Hematopoietic multipotent progenitor cell (in vitro differentiated cells): Measurements from ENCODE around the gene MACO1. TPM values are rescaled to one million over a fixed set of nuclear protein-coding genes. Genes with fewer than 3 reads are reported as not detected.
"Not testable (repeated sequence)": the region's sequence is repeated elsewhere in the genome, so short reads cannot be mapped to it uniquely, and the experiment has no call there.

ENCODE experiments used
- DNase-seq, 3 donors: peaks; one replicate each; pipeline ENCODE4 v3.0.0-alpha.2; 2011 to 2015; ENCODE audit warnings: low read depth in 2 of 3, low spot score in 2 of 3
- total RNA-seq: library from RNA; depleted of rRNA; stranded (reverse); fragments of >200 nt; gene quantifications from one replicate; pipeline ENCODE4 v1.2.3, GENCODE V29; 2012

Gene MACO1
- total RNA-seq, 1 donor: 10.8 TPM

DNA sequence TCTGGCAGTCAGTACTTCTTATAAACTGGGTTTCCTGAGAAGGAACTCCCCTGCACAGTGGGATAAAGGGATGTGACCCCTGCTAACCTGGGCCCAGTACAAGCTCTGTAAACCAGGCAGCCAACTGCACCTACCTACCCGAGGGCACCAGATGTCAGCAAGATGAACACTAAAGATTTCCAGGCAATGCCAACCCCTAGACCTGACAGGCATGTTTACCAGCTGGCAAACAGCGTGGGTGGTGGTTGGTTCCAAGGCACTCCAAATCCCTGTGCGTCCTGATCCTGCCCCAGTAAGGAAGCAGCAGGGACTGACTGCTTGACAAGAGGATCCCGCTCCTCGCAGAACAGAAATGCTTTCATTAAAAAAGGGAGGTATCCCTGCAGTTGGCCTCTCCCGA, 7.5 kb upstream of the MACO1 start:
- DNase-seq: not testable (repeated sequence)

DNA sequence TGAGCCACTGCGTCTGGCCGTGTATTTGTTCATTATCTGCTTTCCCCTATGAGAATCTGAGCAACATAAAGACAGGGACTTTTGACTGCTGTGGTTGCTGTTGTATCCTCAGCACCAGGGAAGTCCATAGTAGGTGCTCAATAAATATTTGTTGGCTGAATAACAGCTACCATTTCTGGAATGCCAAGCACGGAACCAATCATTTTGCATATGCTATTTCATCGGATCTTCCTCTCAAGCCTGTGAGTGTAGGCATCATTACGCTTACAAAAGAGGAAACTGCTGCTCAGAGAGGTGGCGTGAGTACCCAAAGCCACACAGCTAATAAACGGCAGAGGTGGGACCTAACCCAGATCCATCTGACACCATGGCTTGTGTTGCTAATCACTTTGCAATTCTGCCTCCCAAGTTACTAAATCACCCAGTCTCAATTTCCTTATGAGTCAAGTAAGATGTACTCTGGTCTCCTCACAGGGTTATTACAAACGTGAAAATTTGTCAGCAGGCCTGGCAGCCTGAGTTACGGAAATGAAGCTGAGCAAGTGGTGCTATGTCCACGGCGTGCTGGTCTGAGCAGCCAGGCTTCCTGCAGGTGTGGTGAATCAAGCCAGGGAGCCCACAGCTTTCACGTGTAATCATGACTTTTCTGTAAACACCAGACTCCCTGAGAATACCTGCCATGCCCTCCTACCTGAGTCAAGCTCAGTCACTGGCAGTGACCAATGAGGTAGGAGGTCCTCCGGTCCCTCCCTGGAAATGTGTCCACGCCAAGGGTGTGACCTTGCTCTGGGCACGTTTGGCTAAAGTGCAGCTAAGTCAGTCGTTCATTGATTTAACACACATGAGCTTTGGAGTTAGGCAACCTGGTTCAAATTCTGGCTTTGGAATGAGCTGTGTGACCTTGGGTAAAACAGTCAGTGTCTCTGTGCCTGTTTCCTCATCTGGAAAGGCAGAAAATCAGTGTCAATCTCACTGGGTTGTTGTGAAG, 5.3 kb upstream of the MACO1 start:
- no peak for DNase-seq

DNA sequence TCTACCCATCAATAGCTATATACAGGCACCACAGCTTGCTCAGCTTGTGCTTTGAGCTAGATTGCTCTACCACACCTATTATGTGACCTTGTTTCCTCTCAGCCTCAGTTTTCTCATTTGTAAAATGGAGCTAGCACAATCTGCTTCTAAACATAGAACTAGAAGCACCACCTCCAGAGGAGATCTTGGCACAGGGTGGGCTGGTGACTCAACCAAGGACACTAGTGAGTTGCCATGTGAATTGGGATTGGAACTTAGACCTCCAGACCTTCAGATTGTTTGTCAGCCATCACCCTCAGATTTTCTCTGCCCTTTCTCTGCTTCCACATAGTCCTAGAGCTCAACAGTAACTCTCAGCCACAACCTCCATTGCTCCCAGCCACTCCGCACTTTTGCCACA, 3.0 kb upstream of the MACO1 start:
- DNase-seq: no peak

DNA sequence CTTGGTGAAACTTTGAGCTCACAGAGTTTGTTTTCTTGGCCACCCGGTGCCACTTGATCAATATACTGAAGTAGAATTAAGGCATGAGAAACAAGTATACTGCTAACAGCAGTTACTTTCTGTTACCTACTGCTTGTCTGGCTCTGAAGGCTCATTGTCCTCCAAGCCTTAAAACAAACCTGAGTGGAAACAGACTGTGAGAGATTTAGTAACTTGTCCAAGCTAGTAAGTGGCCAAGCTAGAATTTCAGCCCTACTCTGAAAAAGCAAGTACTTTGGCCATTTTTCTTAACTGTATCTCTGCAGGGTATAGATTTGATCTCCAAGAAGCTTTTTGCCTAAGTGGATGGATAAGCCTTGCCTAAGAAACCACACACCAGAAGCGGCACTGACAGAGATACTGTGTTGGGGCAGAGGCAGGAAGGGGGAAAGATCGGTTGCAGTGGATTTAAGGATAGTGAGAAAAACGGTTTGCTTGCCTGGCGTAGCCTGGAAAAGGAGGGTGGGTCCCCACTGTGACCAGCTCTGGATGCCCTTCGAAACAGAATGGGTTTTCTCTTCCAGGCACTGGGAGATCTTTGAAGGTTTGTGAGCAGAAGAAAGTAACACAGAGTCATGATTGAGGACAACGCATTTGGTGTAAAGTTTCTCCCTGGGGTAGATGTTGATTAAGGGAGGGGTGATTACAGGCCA, 2.1 kb upstream of the MACO1 start:
- DNase-seq: no peak

DNA sequence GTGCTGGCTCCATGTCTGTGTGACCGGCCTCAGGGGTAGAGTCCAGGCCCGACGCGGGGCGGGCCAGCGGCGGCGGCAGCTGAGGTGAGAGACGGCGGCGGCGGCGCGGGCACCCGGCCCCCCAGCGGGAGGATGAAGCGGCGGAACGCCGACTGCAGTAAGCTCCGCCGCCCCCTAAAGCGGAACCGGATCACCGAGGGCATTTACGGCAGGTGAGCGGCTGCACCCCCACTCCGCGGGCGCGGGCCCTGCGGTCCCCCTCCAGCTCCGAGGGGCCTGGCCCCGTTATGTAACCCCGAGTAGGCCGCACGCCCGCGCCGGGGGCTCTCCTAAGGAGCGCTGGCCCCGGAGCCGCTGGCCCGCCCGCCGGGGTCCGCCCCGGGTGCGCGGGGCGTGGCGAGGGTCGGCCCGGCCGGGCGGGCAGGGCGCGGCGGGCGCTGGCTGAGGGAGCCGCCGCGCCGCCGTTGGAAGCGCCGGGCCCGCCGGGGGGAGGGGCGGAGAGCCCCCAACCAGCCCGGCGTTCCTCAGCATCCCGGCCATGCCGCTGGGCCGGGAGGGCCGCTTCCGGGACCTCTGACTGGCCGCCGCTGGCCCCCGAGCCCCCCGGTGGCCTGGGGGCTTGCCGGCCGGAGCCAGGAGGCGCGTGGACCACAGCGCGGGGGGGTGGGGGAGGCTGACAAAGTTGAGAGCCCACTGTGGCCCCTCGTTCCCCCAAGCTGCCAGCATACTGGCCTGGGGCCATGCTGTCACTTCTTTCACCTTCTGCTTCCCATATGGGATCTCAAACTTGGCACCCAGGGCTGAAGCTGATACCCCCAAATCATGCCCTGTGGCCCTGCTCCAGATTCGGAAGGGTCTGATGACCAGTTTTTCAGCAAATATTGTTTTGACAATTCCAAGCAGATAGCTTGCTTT, 527 bp downstream of the MACO1 start:
- peak in 2 of 3 donors; percentile 79 to 83 for DNase-seq

DNA sequence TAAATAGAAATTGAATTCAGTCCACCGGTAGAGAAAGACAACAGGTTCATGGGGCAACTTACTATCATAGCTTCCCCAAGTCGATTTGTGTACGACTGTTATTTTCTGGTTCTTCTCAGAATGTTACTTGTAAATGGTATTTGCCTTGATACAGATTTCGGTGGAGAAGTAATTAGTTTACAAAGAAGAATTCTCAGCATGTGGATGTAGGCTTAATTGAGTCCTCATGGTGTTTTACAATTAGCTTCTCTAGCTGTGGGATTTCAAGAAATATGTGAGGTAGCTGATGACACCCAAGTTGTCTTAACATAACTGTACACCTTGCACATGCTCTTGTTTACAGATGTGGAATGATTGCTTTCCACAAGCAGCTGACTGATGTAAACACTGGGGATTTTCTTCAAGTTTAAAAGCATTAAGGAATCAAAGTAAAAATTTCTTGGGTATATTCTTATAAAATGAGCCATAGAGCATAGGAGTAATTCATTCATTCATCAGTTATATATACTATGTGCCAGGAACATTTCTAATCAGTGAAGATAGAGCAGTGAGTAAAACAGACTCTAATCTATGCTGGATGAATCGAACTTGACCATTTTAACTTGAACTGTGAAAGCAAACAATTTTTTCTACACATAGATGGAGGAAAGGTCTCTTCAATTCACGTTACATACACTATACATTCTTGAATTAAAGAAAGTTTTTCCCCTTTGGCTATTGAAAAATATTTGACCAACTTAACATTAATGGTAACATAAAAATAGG, 1.4 kb downstream of the MACO1 start:
- DNase-seq: no peak

DNA sequence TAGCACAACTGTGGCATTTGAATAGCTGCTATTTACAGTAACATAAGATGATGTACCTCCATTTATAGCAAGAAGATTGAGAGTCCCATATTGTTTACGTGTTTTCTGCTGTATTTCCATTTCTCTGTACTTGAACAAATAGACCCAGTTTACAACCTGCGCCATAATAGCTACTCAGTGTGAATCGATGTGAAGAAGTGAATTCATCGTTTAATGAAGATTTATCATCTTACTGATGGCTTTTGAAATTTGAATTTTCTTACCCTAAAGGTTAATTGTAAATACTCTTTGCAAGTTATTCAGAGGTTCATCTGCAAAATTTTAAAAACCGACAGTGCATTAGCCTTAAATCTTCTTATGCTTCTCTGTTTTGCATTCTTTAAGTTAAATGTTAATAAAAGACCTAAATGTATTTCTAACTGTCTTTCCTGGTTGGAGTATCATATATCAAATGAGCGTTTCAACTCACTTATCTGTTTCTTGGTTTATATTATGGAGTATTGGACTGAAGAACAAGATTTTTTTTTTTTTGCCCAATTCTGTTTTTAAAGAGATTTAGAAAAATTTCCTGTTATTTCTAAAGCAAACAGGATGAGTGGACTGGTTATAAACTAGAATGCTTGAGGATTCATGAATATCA, 2.2 kb downstream of the MACO1 start:
- no peak for DNase-seq

DNA sequence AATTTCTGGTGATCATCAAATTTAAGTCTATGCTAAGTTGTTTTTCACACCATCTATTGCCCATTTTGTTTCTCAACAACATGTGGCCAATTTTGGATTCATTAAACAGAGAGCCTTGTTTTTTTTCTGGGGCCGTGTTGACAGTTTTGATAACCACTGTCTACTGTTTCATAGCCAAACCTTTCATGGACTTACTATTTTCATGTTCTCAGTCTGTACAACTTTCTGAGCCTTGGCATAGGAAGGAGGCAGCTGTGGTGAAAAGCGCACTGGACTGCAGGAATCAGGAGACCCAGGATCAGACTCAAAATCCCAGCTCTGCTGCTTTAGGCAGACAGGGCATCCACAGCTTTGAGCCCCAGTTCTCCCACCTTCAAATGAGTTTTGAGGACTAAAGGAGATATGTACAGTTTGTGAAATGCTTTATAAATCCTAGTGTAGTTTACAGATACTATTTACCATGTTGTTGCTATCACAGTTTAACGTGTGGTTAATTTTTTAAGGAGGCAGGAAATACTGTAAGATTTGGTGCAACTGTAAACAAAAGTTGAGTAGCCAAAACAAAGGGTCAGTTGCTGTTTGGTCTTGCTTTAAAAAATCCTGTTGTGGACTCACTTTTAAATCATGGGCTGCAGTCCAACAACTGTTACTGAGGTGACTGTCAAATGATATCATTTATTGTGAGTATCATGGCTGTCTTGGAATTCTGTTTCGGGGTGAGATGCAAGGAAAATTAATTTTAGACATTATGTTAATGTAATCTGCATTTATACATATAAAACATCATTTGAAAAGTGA, 2.9 kb downstream of the MACO1 start:
- no peak for DNase-seq

DNA sequence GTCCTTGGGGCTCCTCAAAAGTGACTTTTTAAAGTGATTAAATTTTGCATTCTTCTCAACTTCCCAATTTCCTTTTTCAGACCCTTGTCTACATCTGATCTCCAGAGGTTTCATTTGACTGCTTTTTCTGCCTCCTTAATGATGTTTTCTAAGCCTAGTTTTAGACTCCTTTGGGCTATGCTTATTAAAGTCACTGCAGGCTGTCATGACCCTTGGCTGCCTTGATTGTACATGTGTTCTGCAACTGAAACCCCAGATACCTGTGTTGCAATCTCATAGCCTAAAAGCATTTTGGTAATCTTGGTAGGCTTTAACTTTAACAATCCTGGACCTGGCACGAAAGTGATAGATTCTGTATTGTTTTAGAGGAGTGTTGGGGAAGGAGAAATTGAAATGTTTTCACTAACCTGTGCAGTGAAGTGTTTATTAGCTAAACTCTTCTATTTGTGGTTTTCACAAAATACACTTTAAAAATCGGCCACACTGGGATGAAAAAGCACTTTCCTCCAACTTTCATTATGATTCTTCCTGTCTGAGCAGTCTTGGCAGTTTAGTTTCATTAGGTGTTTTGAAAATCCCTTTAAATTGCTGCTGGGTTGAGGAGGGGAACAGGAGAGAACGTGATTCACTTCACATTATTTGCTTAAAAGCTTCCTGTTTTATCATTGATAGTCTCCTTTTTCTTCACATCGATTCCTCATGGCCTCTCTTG, 4.9 kb downstream of the MACO1 start:
- no peak for DNase-seq

DNA sequence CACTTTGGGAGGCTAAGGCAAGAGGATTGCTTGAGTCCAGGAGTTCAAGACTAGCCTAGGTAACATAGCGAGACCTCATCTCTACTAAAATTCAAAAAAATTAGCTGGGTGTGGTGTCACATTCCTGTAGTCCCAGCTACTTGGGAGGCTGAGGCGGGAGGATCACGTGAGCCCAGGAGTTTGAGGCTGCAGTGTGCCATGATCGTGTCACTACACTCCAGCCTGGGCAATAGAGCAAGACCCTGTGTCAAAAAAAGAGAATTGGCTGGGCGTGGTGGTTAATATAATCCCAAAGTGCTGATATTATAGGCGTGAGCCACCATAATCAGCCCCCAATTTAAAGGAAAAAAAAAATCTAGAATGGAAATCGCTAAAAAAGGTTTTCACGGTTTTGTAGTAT, 7.0 kb downstream of the MACO1 start:
- DNase-seq: no peak

DNA sequence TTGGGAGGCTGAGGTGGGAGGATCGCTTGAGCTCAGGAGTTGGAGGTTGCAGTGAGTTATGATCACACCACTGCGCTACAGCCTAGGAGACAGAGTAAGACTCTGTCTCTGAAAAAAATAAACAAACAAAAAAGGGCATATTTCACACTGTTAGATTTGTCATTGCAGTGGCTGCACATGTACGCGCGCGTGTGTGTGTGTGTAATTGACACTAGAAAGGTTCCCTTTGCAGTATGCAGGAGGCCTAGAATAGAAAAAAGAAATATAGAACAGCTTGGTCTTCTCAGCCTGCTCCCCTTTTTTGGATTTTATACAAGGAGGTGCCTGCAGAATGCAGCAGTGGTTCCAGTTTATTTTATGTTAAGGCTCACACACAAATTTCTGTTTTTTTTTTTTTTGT, 8.6 kb downstream of the MACO1 start:
- DNase-seq: no peak

DNA sequence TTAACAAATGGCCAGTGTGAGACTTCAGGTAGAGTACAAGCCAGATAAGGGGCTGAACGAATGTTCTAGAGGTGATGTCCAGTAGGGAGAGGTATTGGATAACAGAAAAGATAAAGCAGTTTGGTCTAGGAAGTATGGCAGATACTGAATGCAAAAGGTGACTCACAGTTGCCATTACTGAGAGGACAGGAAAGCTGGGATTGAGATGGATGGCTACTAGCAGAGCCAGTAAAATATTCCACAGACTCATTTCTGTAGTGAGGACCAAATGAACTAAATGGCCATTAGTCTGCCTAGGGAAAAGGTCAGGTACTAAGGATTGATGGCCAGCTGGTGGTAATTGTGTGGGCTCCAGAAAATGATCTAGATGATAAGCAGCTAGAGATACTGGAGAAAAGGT, 11.5 kb downstream of the MACO1 start:
- no peak for DNase-seq

DNA sequence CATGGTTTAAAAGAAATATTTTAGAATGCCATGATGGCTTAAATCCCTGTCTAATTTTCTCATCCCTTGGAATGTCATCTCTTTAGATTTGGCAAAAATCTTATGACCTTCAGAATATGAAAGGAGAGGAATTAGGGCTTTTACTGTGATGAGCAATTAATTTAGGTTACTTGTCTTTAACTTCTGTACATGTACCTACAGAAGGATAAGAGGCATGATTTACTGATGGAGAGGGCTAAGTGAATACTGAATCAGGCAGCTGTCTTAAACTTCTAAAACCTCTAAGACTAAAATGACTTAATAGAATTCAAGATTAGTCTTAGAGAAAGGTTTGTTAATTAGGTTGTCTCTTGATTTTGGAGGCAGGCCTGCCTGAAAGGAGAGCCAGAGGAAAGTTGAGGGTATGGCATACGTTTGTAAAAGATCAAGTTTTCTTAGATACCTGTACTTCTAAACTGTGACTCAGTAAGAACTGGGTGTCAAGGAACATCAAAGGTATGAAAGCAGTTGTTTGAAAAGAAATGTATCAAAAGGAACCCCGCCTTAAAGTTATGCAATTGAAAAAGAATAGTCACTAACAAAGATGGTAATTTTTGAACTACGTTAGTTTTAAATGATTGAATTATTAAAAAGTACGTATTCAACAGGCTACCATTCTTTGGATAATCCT, 12.5 kb downstream of the MACO1 start:
- no peak for DNase-seq

DNA sequence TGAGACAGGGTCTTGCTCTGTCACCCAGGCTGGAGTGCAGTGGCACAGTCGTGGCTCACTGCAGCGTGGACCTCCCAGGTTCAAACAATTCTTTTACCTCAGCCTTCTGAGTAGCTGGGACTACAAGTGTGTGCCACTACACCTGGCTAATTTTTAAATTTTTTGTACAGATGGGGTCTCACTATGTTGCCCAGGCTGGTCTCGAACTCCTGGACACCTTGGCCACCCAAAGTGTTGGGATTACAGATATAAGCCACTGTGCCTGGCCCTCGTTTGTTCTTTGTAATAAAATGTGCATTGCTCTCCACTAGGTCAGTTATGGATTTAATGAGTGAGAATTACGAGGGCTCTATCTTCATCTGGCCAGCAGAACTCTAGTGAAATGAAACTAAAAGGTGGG, 13.9 kb downstream of the MACO1 start:
- DNase-seq: not testable (repeated sequence)

DNA sequence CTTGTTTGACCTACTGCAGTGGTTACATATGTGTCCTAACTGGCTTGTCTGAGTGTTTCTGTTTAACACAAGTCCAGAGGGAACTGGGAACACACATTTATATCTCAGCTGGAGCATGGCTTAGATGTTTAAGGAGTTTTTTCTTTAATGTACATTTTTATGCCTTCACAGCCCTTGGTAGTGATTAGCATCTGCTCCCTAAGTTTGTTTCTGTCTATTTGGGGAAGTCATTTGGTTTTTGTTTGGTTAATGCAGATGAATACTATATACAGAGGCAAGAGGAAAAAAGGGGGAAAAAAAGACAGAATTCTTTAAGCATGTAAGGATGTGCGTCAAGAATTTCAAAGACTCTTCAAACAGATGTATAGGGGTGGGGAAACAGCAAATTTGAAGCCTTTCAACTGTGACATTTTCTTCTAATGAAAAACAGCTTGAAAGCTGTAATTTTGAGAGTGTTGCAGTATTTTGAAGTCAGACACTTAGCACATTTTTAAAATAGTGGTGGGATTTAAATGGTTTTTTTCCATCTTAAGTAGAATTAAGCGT, 15.4 kb downstream of the MACO1 start:
- DNase-seq: no peak

DNA sequence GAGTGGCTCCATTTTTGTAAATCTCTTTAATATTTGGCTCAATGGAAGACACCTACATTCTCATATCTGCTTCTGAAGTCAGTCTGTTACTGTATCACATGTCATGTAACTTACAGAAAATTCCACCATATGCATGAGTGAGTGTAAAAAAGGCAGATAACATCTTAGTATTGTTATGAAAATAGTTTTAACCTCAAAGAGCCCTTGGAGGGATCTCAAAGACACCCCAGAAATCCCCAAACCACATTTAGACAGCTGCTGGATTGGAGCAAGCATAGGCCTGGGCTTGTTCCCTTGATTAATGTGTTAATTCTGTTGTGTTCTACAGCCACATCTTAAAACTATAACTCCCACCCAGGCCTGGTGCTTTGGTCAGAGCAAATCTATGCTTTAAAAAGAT, 16.9 kb downstream of the MACO1 start:
- no peak for DNase-seq

DNA sequence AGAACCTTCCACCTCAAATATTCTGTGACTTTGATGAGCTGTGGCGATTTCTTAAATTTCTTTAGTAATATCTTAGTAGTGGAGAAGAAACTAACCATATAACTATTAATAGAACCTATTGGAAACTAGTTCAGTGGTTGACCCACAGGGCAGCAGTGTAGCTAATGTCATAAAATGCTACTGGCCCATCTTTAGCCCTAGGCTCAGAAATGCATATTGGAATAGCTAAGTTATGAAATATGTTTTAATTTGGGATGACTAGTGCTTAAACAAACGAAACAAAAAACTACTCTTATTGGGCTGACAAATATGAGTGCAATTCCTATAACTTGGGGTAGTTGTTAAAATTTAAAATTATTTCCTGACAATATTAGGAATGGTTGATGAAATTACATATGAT, 20.2 kb downstream of the MACO1 start:
- no peak for DNase-seq
